NCI-H460 (cell line): Measurements from ENCODE around the gene SLC46A2. TPM values are rescaled to one million over a fixed set of nuclear protein-coding genes. Genes with fewer than 3 reads are reported as not detected.

Experiments
- DNase-seq: peaks from one replicate; pipeline ENCODE4 v3.0.0-alpha.2; 2016; ENCODE audit warnings: low read depth; ENCODE audit errors: extremely low read depth
- total RNA-seq: library from RNA; depleted of rRNA; stranded (reverse); fragments of >200 nt; shearing (Covaris generic); gene quantifications from 2 replicates; pipeline ENCODE4 v1.2.3, GENCODE V29; 2014; rRNA removed

Gene SLC46A2
- total RNA-seq, 1 experiment from 2014 or later = not detected

- no peak for DNase-seq
Measured at GRCh38 chr9:112831969-112832368, 58.7 kb downstream of the SLC46A2 start.

GRCh38 chr9:112831281-112831851, 59.3 kb downstream of the SLC46A2 start:
- DNase-seq = no peak

Other genes with a start within 250 kb of the SLC46A2 start
- gene INIP, start 172.8 kb downstream of the SLC46A2 start, total RNA-seq = 25.7 and 29.1 TPM in 2 replicates
- gene SNX30, start 140.1 kb downstream of the SLC46A2 start, total RNA-seq = 6.3 and 8.2 TPM in 2 replicates
- gene ZNF883, start 121.3 kb upstream of the SLC46A2 start, total RNA-seq = not detected in 2 replicates
- gene ZFP37, start 165.8 kb upstream of the SLC46A2 start, total RNA-seq = not detected in 2 replicates